ENCODE data around the gene ARFGAP1.
"Not testable (repeated sequence)": the region's sequence is repeated elsewhere in the genome, so short reads cannot be mapped to it uniquely, and the experiment has no call there.

Gene ARFGAP1

DNA sequence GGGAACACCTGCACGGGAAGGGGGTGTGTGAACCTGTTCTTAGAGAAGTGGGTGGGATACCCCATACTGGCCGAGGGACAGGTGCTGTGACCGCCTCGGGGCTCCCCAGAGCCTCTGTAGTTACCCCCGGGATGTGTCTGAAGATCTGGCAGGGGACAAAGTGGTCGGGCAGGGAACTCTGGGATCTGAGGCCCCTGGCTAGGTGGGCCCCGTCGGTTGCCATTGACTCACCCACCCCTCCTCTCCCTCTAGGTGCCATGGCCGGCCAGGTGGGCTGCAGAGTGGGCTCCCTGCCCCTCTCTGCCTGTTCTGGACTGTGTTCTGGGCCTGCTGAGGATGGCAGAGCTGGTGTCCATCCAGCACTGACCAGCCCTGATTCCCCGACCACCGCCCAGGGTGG is 32.6 kb upstream of the ARFGAP1 start:
- no peak for DNase-seq (ENCODE audit: low read depth, low spot score)

DNA sequence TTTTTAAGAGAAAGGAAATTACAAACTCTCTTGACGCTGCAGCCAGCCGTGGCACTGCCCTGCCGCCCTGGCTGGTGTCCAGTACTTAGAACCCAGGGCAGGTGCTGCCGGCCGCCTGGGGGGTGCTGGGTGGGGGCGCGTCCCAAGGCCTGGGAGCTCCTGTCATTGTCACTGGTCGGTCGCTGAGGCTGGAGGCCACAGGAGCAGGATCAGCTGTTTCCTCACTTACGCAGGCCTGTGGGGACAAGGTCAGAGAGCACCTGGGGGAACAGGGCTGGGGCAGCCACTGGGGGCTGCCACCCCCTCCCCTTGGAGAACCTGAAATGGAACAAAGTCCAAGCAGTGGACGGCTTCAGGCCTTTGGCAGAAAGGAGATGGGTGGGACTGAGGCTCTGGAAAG is 31.3 kb upstream of the ARFGAP1 start:
- no peak for DNase-seq (ENCODE audit: low read depth, low spot score)

DNA sequence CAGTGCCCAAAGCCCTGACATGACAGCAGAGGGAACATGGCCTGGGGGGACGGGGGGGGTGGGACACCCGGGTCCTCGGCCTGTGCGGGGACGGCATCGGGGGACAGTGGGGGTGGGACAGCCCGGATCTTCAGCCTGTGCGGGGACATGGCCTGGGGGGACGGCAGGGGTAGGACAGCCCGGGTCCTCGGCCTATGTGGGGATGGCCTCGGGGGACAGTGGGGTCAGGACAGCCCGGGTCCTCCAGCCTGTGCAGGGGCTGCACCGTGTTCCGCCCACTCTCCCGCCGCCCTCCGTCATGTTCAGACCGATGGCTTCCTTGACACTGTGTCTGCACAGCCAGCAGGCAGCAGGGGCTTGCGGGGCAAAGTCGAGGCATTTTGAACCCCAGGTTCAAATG is 29.9 kb upstream of the ARFGAP1 start:
- no peak for DNase-seq (ENCODE audit: low read depth, low spot score)

GRCh38 chr20:63243604-63244247 is 28.9 kb upstream of the ARFGAP1 start:
- DNase-seq (ENCODE audit: low read depth, low spot score): no peak

- no peak for DNase-seq (ENCODE audit: low read depth, low spot score)
These were observed 28.1 kb upstream of the ARFGAP1 start for GRCh38 chr20:63244468-63244867.

- no peak for DNase-seq (ENCODE audit: low read depth, low spot score)
These were observed 25.9 kb upstream of the ARFGAP1 start for GRCh38 chr20:63246490-63247288.

DNA sequence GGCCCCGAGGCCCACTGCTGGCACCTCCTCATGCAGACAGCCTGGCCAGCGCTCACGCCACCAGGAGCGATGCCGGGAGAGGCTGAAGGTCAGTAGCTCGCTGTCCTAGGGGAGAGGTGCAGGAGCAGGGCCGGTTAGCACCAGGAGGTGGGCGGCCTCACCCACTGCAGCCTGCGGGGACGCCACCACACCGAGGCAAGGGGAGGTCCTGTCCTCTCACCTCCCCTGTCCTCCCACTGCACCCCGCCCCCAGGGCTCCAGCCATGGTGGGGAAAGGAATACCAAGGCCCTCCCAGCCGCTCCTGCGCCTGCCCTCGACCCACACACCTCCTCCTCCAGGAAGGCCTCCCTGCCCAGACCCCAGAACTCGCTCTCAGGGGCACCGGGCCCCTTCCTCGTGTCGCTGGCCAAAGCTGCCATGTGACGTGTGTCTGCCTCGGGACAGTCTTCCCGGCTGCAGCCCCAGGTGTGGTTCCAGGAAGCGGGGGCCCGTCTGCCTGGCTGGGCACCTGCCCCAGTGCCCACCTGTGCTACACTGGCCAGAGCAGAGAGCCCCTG is 24.9 kb upstream of the ARFGAP1 start:
- no peak for DNase-seq (ENCODE audit: low read depth, low spot score)

GRCh38 chr20:63248835-63249591 is 23.6 kb upstream of the ARFGAP1 start:
- DNase-seq (ENCODE audit: low read depth, low spot score): no peak

- no peak for DNase-seq (ENCODE audit: low read depth, low spot score)
These were observed 22.7 kb upstream of the ARFGAP1 start for GRCh38 chr20:63249891-63250290.

DNA sequence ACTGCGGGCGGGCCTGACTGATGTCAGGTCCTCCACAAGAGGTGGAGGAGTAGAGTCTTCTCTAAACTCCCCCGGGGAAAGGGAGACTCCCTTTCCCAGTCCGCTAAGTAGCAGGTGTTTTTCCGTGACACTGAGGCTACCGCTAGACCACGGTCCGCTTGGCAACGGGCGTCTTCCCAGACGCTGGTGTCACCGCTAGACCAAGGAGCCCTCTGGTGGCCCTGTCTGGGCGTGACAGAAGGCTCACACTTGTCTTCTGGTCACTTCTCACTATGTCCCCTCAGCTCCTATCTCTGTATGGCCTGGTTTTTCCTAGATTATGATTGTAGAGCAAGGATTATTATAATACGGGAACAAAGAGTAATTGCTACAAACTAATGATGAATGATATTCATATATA is 21.3 kb upstream of the ARFGAP1 start:
- DNase-seq (ENCODE audit: low read depth, low spot score): not testable (repeated sequence)

DNA sequence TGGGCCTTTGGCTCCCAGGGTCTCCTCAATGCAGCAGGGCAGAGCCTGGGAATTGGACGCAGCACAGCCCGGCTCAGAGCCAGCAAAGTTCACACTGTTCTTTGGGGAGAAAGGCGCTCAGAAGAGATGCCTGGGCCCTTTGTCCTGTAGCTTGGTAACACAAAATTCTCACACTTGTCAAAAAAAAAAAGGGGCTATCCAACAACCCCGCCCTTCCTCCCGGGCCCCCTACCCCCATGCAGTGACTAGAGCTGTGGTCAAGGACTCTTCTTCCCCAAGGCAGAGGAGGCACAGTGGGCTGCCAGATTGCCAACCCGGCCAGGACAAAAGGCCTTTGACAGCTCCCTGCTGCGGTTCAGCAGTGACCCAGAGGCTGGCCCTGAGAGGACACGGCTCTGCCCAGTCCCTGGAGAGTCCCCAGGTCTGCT is 20.3 kb upstream of the ARFGAP1 start:
- no peak for DNase-seq (ENCODE audit: low read depth, low spot score)

DNA sequence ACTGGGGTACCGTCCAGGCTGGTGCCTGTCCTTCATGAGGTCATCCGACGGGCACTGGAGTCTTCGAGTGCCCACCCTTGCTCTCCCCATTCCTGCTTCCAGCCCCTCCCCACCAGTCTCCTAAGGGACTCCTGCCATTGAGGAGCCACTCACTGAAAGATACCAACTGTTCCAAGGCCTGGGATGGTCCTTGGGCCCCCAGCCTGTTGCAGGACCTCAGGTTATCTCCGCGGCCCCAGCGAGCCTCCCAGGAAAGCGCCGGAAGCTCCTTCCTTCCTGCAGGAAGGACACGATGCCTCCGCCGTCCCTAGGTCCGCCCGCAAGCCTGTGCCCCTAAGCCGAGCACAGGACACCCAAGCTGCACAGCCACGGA is 19.6 kb upstream of the ARFGAP1 start:
- no peak for DNase-seq (ENCODE audit: low read depth, low spot score)

DNA sequence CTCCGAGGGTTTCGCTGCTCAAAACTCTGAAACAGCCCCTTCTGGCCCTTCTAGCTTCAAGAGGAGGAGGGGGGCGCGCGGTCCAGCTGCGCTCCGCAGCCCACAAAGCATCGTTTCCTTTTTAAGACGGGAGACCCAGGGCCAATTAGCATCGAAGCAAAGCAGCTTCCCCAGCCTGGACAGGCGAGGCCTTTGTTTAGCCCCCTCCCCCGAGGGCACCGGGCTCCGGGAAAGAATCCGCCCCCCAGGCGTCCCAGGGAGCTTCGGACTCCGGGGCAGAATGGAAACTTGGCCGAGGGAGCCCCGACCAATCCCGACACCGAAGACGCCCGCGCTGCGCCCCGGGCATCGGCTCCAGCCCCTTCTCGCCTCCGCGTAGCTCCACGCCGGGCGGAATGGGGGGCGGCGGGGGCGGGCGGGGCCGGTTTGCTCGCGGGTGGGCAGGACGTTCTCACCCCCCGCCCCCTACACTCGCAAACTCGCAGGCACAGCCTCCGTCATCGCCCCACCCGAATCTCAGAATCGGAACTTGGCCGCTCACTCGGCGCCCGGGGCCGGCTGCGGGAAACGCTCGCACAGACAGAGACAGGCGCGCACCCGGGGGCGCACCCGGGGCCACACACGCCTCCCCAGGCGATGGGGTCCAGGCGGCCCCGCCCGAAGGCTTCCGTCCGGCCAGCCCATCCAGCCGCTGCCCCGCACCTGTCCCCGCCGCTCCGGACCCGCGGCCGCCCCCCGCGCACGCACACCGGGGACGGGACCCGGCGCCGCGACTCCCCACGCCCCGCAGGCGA is 19.0 kb upstream of the ARFGAP1 start:
- no peak for DNase-seq (ENCODE audit: low read depth, low spot score)

- DNase-seq (ENCODE audit: low read depth, low spot score): no peak
These were observed 18.4 kb upstream of the ARFGAP1 start, which contains the start of gene NKAIN4 for GRCh38 chr20:63254232-63254605. Gene NKAIN4 (minus strand): TSS chr20:63254463. CDS start chr20:63254450, 13 bp downstream.

DNA sequence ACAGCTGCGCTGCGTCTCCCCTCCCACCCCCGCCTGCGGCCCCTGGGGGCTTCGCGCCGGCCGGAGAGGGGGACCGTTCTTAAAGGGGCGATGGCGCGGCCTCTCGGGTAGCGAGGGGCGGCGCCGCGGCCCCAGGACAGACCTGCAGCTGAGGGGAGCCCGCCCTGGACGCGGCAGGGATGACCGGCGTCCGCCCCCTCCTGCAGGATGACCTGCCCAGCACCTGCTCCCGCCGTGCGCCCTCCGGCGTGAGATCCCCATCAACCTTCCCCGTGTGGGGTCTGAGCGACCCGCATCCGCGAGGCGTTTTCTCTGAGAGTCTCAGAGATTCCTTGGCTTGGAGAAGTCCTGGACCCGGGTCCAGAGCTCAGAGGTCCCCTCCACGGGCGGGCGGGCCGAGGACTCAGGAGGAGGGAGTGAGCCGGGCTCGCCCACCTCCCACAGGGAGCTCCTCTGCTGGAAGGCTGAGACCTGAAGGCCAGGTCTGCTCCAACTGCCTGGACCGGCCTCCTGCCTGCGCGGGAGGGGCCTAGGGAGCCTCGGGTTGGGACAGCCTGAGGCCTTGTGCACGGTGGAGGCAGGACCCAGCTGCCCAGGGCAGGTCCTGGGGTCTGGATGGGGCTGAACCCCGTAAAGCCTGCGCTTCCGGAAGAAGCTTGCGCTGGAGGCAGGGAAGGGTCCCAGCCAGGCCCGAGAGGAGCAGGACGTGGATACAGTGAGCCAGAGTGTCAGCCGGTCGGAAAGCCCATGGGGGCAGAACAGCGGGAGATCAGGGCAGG is 17.8 kb upstream of the ARFGAP1 start:
- DNase-seq (ENCODE audit: low read depth, low spot score): no peak

- no peak for DNase-seq (ENCODE audit: low read depth, low spot score)
These were observed 16.5 kb upstream of the ARFGAP1 start for GRCh38 chr20:63255931-63256704.

- DNase-seq (ENCODE audit: low read depth, low spot score): no peak
These were observed 15.7 kb upstream of the ARFGAP1 start for GRCh38 chr20:63256954-63257353.

DNA sequence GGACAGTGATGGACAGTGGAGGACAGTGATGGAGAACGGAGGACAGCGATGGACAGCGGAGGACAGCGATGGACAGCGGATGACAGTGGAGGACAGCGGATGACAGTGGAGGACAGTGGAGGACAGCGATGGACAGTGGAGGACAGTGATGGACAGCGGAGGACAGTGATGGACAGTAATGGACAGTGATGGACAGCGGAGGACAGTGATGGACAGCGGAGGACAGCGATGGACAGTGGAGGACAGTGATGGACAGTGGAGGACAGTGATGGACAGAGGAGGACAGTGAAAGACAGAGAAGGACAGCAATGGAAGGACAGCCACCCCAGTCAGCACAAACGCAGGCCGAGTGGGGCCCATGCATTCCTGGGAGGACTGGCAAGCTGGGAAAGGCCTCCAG is 15.0 kb upstream of the ARFGAP1 start:
- no peak for DNase-seq (ENCODE audit: low read depth, low spot score)

GRCh38 chr20:63258781-63259180 is 13.8 kb upstream of the ARFGAP1 start:
- no peak for DNase-seq (ENCODE audit: low read depth, low spot score)

All from activated naive CD8-positive, alpha-beta T cell treated with anti-CD3 and anti-CD28 coated beads, Interleukin-2, amount 50 U/mL, for 16 hours (primary cell).